DMS 273 treated with DMSO at 0.1 percent for 48 hours (cell line): Measurements from ENCODE around the gene ZBTB6.

Experiments
- DNase-seq: peaks from one replicate; lab custom pipeline; 2025; lab: John Stamatoyannopoulos, UW

ZBTB6 gene

GRCh38 chr9:122912964-122913673 is at the start of gene ZBTB6:
Gene ZBTB6 (minus strand): TSS chr9:122913323. CDS start chr9:122912072, 1,251 bp downstream.
- DNase-seq: peak; percentile 79

DNA sequence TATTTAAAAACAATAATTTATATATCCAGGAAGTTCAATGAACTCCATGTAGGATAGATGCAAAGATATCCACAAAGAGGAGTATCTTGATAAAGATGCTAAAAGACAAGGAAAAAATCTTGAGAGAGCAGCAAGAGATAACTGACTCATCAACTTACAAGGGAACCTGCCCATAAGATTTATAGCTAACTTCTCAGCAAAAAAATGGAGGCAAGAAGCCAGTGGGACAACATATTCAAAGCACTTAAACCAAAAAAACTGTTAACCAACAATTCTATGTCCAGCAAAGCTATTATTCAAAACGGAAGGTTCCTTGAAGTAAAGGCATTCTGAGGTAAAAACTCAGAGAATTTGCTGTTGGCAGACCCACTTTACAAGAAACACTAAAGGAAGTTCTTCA is 48.0 kb upstream of the ZBTB6 start:
- DNase-seq: no peak

- no peak for DNase-seq
Measured at GRCh38 chr9:122955961-122956360, 42.8 kb upstream of the ZBTB6 start.

- DNase-seq: no peak
Measured at GRCh38 chr9:122954253-122954691, 41.1 kb upstream of the ZBTB6 start.

- DNase-seq: no peak
Measured at GRCh38 chr9:122951056-122951455, 37.9 kb upstream of the ZBTB6 start.

- no peak for DNase-seq
Measured at GRCh38 chr9:122950263-122950662, 37.1 kb upstream of the ZBTB6 start.

- DNase-seq: no peak
Measured at GRCh38 chr9:122949696-122950095, 36.6 kb upstream of the ZBTB6 start.

- no peak for DNase-seq
Measured at GRCh38 chr9:122948313-122948712, 35.2 kb upstream of the ZBTB6 start.

DNA sequence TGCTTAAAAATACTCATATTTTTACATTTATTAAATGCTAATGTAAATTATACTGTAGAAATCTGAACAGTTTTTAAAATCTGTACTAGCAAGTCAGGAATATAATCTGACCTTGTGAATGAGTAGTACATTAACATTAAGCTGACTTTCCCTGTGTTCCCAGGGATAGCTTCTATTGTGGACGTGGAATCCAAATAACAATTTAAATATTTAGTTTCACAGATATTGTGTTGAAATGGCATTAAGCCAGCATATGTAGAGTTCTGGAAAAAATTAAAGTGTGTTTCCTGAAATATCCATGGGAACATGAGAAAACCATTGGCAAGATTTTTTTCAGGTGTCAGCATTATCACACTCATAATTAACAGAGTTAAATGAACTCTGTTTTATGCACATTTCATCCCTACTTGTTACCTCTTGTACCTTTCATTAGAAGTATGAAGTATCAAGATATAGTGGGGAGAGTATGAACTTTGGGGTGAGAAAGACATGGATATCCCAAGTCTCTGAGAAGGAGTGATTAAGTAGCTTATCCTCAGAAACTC is 33.4 kb upstream of the ZBTB6 start:
- DNase-seq: no peak

GRCh38 chr9:122944960-122945888 is 32.1 kb upstream of the ZBTB6 start:
- DNase-seq: no peak

DNA sequence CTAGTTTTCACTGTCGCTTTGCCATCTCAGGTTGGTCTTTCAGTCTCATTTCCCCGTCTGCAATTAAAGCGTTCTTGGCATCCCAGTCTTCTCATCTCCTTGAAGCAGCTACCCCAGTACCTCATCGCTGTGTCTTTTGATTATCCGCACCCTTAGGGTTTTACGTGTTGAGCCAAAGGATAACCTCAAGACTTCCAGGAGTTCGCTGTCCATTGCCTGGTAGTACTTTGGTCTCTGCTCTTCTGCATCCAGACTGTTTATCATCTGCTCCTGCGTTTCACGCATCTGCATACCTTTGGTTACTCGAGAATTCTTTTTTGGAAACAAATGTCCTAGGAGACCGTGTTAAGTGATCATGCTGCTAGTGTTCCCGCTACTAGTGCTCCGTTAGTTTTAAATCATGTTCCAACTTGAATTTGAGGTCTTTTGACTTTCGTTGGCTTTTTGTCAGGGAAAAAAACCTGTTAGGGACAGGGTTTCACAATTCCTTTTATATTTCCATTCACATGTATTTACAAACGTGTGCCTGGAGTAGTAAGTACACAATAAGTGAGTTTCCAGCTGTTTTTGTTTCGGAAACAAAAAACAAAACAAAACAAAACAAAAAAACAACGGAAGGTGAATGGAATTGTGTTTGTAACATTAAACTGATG is 28.6 kb upstream of the ZBTB6 start:
- DNase-seq: no peak

DNA sequence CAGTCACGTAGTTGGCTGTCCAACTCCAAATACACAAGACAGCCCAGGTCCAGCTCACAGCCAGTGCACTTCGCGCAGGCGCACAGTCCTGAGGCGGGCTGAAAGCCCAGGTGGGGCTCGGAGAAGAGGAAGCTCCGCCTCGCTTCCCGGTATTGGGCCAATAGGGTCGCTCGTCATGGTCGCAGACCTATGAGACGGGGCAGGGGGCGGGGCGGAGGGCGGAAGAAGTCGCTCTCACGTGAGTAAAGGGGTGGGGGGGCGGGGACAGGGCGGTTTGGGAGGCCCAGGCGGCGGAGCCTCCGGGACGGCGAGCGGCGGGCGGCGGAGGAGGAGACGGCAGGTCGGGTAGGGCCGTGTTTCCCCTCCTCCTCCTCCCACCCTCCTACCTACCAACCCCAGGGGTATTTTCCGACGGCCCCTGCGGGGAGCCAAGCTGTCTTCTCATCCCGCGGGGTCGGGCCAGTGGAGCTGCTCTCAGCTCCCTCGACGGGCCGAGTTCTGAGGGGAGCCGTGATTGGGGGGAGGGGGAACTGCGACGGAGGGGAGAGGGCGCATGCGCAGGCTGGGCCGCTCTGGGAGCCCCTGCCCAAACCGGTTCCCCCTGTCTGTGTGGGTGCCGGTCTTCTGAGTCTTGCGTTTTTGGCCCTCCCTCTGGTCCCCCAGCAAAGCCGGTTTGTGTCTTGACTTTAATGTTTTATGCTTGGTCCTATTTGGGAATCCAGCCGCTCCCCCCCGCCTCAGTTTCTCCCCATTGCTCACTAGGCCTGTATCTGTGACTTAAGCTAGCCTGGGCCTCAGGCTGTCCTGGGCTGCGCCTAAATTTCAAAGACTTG is 27.8 kb upstream of the ZBTB6 start, which contains the start of gene RABGAP1:
Gene RABGAP1, plus strand, starts transcription at position 272 of the 833 bp plus-strand sequence. CDS start 16,040 bp downstream, outside the sequence.
- DNase-seq: peak; percentile 92

- no peak for DNase-seq
Measured at GRCh38 chr9:122940454-122940748, 27.3 kb upstream of the ZBTB6 start.

DNA sequence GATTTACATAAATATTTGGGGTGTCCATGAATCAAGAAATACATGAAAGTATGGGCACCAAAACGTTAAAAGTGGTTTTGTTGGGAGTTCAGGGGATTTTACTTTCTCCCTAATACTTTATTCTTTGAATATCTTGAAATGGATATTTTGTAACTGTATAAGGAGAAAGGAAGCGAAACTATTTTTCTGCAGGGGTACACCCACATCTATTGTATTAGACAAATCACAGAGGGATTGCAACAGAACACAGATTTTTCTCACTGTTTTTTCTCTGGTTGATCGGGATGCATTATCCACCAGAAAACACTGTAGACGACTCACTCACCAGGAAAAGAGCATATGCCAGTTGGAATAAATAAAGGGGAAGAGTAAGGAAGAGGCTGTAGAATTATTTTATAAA is 26.5 kb upstream of the ZBTB6 start:
- DNase-seq: no peak

- DNase-seq: no peak
Measured at GRCh38 chr9:122936883-122937282, 23.8 kb upstream of the ZBTB6 start.

DNA sequence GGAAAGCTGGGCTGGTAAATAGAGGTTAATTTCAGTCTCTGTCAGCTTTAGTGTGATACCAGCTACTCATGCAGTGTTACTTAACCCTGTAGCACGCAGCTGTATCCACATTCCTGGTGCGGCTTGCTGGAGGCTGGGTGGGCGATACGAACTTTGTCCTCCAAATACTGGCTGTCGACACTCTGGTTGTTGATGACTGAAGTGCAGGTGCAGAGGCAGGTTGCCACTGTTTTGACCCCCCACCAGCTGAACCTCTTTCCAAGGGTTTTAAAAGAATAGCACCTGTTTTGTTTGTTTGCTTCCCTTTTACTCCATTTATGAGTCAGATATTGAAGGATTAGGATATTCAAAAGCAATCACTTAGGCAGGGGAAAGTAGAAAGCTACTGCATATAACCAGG is 23.3 kb upstream of the ZBTB6 start:
- DNase-seq: no peak

GRCh38 chr9:122931226-122932121 is 18.4 kb upstream of the ZBTB6 start, which contains the start of gene ZBTB26:
Gene ZBTB26 (minus strand): TSS chr9:122931512. CDS start chr9:122919934, 11,578 bp downstream.
- peak; percentile 77 for DNase-seq

DNA sequence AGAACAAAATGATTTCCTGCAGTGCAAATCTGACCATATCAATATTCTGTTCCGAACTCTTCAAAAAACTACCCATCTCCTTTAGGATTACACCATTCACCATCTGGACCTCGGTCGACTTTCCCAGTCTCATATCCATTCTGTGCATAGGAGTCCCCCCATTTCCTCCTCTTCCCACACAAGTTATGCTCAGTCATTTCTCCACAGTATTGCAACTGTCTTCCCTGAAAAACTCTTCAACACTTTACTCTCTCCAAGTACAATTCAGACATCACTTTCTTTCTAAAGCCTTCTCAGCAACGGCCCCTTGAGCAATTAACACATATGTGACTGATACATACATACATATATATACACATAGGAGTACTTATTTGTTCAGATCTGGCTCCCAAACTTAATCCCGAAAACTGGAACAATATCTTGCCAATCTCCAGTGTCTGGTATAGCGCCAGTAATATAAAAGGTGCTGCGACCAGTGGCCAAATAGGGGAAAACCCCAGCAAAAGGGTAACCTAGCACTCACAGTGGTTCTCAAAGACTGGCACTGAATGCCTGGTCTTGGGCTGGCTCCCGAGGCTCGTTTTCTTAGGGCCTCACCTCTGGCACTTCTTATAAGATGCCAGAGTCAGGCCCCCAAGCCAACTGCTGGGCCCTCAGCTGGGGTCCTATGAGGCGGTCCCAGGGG is 17.6 kb upstream of the ZBTB6 start:
- DNase-seq: no peak

- no peak for DNase-seq
Measured at GRCh38 chr9:122929796-122930354, 16.8 kb upstream of the ZBTB6 start.
